ENCODE data around the gene MAPKBP1. TPM values are rescaled to one million over a fixed set of nuclear protein-coding genes. Genes with fewer than 3 reads are reported as not detected.

MAPKBP1 gene
- total RNA-seq, 1 experiment from 2014 or later, result 14.5 TPM

GRCh38 chr15:41866263-41866703 is 92.0 kb downstream of the MAPKBP1 start:
- DNase-seq (ENCODE audit: low spot score), result no peak
- Mint-ChIP-seq H3K4me1 (peaks cover 5% of the 10 kb centered on the region), H3K9me3 (no peaks in the 10 kb centered on the region), H3K27me3 (ENCODE audit: low read depth) (no peaks in the 10 kb centered on the region; the same call in 1 of the 2 replicates), H3K27ac (no peak overlapping the region), H3K4me3 (no peak overlapping the region), H3K36me3 (no peaks in the 10 kb centered on the region)
- CTCF ChIA-PET, result interaction anchor here (0.8 to 1.4 kb wide), 2 partner anchors 38 to 373 kb away, joined by 3 to 8 read pairs; no protein-coding TSS in a partner anchor
- TF ChIP-seq IRF1 (CRISPR knock-in tag; IDR thresholded peaks at IDR 0.05) (no peak), IRF2 (CRISPR knock-in tag; IDR thresholded peaks at IDR 0.05; ENCODE audit: borderline replicate concordance, low read depth) (no peak), CREB1 (CRISPR knock-in tag; IDR thresholded peaks at IDR 0.05) (no peak), ZNF317 (CRISPR knock-in tag; IDR thresholded peaks at IDR 0.05; ENCODE audit: borderline replicate concordance, low read depth) (no peak), GTF2I (CRISPR knock-in tag; conservative IDR thresholded peaks at IDR 0.05) (no peak), AR (CRISPR knock-in tag; IDR thresholded peaks at IDR 0.05) (no peak), FOXP1 (CRISPR knock-in tag; IDR thresholded peaks at IDR 0.05; ENCODE audit: borderline replicate concordance) (no peak), JAZF1 (CRISPR knock-in tag; IDR thresholded peaks at IDR 0.05) (no peak), ATF2 (CRISPR knock-in tag; IDR thresholded peaks at IDR 0.05; ENCODE audit: borderline replicate concordance, low read depth) (no peak), HMGA2 (CRISPR knock-in tag; IDR thresholded peaks at IDR 0.05) (no peak), MXD4 (CRISPR knock-in tag; IDR thresholded peaks at IDR 0.05; ENCODE audit: borderline replicate concordance) (no peak), FOXK1 (CRISPR knock-in tag; IDR thresholded peaks at IDR 0.05) (no peak)
- TF ChIP-seq, protein P1, sequence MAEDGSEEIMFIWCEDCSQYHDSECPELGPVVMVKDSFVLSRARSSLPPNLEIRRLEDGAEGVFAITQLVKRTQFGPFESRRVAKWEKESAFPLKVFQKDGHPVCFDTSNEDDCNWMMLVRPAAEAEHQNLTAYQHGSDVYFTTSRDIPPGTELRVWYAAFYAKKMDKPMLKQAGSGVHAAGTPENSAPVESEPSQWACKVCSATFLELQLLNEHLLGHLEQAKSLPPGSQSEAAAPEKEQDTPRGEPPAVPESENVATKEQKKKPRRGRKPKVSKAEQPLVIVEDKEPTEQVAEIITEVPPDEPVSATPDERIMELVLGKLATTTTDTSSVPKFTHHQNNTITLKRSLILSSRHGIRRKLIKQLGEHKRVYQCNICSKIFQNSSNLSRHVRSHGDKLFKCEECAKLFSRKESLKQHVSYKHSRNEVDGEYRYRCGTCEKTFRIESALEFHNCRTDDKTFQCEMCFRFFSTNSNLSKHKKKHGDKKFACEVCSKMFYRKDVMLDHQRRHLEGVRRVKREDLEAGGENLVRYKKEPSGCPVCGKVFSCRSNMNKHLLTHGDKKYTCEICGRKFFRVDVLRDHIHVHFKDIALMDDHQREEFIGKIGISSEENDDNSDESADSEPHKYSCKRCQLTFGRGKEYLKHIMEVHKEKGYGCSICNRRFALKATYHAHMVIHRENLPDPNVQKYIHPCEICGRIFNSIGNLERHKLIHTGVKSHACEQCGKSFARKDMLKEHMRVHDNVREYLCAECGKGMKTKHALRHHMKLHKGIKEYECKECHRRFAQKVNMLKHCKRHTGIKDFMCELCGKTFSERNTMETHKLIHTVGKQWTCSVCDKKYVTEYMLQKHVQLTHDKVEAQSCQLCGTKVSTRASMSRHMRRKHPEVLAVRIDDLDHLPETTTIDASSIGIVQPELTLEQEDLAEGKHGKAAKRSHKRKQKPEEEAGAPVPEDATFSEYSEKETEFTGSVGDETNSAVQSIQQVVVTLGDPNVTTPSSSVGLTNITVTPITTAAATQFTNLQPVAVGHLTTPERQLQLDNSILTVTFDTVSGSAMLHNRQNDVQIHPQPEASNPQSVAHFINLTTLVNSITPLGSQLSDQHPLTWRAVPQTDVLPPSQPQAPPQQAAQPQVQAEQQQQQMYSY (CRISPR knock-in tag; IDR thresholded peaks at IDR 0.05), result no peak
- TF ChIP-seq, protein P2, sequence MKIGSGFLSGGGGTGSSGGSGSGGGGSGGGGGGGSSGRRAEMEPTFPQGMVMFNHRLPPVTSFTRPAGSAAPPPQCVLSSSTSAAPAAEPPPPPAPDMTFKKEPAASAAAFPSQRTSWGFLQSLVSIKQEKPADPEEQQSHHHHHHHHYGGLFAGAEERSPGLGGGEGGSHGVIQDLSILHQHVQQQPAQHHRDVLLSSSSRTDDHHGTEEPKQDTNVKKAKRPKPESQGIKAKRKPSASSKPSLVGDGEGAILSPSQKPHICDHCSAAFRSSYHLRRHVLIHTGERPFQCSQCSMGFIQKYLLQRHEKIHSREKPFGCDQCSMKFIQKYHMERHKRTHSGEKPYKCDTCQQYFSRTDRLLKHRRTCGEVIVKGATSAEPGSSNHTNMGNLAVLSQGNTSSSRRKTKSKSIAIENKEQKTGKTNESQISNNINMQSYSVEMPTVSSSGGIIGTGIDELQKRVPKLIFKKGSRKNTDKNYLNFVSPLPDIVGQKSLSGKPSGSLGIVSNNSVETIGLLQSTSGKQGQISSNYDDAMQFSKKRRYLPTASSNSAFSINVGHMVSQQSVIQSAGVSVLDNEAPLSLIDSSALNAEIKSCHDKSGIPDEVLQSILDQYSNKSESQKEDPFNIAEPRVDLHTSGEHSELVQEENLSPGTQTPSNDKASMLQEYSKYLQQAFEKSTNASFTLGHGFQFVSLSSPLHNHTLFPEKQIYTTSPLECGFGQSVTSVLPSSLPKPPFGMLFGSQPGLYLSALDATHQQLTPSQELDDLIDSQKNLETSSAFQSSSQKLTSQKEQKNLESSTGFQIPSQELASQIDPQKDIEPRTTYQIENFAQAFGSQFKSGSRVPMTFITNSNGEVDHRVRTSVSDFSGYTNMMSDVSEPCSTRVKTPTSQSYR (CRISPR knock-in tag; IDR thresholded peaks at IDR 0.05), result no peak
- no peak for ATAC-seq
- POLR2A ChIA-PET, result interaction anchor here (0.8 kb wide), 1 partner anchor 28 kb away, joined by 3 read pairs; no protein-coding TSS in a partner anchor

Measured in WTC11 (cell line).